GM18508 (cell line): ENCODE data around the gene PRDM15.

Experiments used
- ATAC-seq: cut with Tn5 transposase; IDR thresholded peaks from one replicate; pipeline ENCODE4 v1.9.1; 2021; ENCODE audit warnings: moderate number of reproducible peaks; ENCODE audit not compliant: insufficient read depth, unreplicated experiment

The PRDM15 gene, protein sequence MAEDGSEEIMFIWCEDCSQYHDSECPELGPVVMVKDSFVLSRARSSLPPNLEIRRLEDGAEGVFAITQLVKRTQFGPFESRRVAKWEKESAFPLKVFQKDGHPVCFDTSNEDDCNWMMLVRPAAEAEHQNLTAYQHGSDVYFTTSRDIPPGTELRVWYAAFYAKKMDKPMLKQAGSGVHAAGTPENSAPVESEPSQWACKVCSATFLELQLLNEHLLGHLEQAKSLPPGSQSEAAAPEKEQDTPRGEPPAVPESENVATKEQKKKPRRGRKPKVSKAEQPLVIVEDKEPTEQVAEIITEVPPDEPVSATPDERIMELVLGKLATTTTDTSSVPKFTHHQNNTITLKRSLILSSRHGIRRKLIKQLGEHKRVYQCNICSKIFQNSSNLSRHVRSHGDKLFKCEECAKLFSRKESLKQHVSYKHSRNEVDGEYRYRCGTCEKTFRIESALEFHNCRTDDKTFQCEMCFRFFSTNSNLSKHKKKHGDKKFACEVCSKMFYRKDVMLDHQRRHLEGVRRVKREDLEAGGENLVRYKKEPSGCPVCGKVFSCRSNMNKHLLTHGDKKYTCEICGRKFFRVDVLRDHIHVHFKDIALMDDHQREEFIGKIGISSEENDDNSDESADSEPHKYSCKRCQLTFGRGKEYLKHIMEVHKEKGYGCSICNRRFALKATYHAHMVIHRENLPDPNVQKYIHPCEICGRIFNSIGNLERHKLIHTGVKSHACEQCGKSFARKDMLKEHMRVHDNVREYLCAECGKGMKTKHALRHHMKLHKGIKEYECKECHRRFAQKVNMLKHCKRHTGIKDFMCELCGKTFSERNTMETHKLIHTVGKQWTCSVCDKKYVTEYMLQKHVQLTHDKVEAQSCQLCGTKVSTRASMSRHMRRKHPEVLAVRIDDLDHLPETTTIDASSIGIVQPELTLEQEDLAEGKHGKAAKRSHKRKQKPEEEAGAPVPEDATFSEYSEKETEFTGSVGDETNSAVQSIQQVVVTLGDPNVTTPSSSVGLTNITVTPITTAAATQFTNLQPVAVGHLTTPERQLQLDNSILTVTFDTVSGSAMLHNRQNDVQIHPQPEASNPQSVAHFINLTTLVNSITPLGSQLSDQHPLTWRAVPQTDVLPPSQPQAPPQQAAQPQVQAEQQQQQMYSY

DNA sequence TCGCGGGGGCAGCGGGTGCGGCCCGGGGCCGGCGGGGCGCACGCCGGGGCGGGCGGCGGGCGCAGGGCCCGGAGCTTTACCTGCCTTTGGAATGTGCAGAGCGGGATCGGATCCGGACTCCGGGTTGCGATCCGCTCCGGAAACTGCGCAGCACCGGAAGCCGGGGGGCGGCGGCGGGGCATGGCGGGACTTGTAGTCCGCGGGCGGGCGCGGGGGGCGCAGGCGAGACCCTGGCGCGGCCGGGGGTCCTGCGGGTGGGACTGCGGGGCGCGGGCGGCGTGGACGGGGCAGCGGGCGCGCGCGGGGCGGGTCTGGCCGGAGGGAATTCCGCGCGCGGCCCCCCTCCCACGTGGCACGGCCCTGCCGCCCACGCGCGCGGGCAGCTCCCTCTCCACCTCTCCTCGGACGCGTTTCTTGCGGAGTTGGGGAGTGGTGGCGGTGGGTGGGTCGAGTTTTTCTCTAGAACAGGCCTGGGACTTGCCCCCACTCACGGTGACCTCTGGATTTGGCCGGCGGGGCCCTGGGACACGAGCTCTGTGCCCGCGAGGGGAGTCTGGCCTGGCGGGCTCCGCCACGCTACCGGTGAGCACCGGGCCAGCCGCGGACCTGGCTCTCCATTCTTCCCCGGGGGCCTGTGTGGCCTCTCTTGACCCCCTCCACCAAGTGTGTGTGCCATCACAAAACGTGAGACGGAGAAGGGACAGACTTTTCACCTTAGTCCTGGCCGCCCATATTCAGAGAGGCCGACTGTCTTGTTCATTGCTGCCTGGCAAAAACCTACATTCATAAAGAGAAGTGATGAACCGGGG is at the start of gene PRDM15:
PRDM15 (minus strand) TSS at position 155 of the 809 bp plus-strand sequence. CDS start 18,981 bp downstream, outside the sequence.
- no peak for ATAC-seq

DNA sequence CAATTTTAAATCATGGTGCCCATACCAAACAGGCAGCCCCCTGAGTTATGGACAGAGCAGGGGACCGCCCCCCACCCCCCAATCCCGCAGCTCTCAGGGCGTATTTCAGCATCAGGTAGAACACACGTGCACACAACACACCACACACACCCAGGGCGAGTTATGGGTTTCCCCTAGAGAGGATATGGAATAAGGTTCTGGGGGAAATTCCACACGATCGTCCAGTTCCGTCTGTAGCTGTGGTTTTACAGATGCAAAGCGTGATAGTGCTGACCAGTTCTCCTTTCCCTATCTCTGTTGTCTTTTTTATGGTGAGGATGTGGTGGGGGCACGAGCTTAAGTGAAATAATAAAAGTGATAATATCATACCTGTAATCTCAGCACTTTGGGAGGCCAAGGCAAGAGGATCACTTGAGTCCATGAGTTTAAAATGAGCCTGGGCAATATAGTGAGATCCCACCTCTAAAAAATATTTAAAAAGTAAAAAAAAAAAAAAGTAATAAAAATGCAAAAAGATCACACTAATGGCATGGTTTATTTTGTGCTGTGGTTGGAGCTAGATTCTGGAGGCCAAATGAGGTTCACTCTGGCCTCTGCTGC is 49.6 kb upstream of the PRDM15 start:
- ATAC-seq: peak; percentile 36

DNA sequence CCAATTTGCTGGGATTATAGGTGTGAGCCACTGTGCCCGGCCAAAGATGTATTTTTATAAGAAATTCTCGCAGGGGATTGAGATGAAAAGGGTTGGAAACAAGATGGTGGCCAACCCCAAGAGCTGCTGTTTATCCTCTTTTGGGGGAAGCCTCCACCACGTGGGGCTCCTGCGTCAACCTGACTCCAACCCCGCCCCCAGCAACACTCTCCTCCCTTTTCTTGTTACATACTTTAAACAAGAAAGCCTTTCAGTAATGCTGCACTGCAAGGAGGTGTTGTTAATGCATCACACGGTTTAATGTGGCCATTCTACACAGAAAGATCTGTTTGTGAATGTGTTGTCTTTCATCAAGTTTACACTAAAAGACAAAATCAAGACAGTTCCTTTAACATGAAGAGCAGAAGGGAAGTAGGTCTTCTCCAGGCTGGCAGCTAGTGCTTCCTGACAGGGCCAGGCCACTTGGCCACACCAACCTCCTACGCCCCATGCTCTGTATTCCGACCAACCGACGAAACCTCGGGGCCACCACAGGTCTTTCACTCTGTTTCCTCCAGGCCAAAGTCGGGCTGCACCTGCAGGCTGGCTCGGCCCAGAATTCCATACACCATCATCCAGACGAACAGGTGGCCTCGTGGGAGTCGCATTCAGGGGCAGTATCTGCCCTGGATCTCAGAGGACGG is 48.7 kb upstream of the PRDM15 start:
- ATAC-seq: no peak

DNA sequence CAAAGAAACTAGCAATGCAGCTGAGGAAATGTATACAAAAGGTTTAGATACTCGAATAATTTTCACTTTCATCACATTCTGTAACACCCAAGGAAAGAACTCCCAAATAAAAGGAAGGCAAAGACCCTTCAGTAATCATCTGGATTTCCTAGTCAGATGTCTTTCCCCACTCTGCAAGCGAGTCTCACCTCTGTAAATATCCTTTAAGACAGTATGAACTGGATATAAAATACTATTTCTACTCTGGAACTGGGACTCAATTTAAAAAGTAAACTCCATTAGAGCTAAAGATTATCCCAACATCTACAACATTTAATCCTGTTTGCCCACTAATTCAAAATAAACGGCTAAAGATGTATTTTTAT is 47.6 kb upstream of the PRDM15 start:
- no peak for ATAC-seq

DNA sequence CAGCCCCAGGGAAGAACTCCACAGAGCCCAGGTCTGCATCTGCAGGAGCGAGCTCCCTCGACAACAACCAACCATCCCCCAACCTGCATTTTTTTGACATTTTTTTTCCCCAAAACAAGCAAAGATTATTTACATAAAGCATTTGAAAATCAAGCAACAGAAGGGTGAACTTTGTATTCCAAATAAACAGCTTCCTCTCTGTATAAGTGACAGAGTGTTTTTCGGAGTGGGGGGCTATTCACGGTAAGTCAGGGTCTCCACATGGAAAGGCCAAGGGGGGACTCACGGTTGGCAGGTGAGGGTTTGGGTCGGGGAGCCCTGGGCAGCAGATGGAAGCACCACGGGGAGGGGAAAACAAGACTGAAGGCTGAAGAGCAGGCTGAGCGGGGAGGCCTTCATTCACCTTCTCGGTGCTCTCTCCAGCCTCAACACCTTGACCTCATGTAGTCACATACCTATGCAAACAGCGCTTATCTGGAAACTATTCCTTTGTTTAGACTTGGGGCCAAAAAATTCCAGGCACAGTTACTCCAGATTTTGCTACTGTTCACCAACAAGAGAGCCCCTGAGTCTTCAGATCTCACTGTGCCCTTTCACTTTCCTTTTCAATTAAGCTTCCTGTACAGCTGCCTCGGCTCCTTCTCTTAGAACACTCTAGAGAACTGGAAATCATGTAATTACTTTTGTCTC is 47.1 kb upstream of the PRDM15 start:
- no peak for ATAC-seq

DNA sequence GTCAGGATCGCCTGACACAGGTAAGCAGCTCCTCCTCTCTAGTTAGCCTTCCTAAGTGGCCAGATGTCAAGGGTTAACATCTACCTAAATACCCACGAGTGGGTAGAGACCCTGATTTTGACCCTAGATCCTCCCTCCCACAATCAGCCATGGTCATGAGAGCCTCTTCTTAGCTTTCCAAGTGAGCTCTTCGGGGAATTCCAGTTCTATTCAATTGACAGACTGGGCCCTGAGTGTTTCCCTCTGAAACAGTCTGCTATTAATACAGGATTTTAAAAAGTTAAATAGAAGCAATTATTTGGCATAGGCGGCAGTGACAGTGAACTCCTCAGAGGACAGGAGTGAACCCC is 46.6 kb upstream of the PRDM15 start:
- no peak for ATAC-seq

DNA sequence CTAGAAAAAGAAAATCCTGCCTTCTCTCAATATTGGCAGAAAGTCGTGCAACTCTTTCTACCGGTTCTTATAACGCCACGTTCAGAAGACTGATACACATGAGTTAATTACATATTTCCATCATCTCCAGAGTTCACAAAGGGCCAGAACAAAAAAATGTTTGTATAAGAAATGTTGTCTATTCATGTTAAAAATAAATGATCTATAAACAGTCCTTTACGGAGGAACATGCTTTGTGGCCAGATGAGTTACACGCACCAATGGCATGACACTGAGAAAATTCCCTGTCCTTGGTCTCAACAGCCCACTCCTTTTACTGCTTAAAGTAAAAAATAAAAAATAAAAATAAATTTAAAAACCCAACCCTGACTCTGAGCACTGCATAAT is 45.2 kb upstream of the PRDM15 start:
- ATAC-seq: no peak

DNA sequence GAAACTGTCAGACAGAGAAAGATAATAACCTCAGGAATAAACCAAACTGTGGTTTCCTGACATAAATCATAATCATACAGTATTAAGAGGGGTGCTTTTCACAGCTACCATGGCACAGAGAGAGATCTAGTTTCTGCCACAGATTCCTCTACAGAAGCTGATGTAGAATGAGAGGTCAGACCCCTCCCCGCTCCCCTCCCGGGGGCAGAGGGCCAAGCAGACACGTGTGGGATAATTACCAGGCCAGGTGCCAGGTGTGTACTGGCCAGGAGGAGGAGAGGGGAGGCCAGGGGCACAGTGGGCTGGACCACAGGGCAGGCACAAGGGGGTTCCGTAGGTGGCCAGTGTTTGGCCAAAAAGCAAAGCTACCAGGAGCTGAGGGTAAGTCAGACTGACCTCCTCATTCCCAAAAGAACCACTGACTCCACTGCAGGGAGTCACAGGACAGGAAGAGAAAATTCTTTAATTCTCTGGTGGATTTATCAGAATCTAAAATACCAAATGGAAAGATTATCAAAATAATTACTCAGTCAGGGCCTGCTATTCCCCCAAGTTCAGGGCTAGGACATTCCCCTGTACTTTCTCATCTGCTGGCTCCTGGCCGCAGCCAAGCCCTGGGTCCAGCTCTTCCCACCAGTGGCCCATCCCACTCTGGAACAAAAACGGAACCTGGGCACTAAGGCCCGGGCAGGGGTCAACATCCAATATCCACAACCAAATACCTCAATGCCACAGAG is 44.7 kb upstream of the PRDM15 start:
- ATAC-seq: no peak

DNA sequence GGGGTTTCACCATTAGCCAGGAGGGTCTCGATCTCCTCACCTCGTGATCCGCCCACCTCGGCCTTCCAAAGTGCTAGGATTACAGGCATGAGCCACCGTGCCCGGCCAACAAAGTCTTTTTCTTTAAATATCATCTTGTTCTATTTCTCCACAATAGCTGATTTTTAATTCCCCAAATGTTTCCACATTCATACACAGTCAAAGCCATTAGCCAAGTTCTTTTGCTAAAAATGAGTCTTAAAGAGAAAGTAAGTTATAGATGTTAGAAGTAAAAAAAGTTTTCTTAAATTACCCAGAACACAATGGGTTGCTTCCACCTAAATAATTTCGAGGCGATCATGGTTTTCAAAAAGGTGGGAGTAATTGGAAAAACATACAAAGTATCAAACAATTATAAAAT is 44.0 kb upstream of the PRDM15 start:
- ATAC-seq: no peak

DNA sequence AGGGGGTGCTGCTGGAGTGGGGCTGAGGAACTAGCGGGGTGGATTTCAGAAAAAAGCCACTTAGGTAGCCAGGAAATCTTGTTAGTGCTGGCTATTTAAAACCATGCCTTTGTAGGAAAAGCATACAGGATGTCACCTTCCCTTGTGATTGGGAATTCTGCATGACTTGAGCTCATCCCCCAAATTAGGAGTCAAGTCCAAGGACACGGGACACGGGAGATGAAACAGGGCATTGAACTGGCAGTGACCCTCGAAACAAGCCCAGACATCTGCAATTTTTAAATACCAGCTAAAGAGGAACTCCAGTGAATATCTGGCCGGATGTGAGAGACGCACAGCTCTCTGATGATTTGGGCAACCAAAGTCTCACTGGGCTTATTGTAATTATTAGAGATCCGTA is 41.9 kb upstream of the PRDM15 start:
- ATAC-seq: no peak

DNA sequence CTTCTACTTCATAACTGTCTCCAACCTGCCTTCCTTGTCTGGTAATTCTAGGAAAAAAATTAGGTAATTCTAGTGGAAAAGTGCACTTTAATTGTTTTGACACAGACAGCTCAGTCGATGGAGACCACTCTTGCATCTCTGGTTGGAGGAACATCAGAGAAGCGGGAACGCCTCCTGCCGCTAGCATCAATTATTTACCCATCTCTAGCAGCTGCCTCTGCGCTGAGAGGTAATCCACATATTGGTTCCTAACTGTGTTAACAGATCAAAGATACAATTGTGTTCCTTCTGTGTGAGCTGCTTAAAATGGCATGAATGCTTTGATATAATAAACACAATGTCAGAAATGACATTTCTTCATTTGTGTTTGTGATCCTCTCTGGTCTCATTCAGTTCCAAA is 41.3 kb upstream of the PRDM15 start:
- no peak for ATAC-seq

DNA sequence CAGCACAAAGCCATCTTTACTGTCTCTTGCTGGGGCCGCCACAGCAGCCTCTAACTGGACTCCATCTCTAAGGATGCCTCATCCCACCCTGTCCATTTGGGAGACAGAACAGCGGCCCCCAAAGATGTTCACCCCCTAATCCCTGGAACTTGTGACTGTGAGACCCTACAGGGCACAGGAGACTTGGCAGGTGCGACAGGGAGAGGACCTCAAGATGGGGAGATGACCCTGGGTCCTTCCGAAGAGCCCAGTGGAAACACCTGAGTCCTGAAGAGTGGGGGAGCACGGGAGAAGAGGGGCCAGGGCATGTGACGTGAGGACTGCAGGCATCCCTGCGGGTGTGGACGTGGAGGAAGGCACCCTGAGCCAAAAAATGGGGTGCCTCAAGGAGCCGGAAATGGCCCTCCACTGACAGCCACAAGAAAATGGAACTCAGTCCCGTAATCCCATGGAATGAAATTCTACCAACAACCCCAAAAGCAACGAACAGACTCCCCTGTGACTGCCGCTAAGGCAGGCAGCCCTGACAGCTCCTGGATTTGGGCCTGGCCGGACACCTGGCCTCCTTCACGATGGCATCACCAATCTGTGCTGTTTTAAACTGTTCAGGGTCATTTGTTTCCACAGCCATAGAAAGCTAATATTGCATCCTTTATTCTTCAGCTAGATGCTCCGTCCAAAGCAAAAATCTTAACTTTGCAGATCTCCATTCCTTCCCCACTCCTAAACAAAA is 40.7 kb upstream of the PRDM15 start:
- no peak for ATAC-seq

DNA sequence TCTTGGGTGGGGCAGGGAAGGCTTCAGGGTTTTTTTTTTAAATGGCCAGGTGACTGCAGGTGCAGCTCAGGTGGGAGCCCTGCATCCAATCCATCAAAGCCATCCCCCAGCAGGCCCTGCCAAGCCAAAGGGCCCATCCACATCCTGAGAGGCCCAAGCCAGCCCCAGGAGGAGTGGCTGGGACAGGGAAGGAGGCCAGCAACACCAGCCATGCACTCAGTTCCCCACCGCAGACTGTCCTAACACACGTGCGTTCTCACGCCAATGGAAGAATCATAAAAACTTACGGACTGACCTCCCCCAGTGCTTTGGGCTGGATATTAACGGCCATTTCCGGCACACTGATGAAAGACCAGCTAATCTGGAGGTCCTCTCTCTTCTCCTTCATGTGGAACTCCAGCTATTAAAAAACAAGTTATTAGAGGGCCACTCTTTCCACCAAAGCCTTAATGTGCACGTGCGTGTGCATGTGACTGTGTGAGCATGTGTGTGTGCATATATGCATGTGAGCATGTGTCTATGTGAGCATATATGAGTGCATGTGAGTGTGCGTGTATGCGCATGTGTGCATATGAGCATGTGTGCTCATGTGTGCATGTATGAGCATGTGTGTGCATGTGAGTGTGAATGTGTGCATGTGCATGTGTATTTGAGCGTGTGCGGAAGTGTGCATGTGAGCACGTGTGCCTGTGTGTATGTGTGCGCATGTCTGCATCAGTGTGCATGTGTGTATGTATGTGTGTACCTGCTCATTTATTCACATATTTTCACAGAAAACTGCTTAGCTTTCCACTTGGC is 39.6 kb upstream of the PRDM15 start:
- ATAC-seq: no peak

DNA sequence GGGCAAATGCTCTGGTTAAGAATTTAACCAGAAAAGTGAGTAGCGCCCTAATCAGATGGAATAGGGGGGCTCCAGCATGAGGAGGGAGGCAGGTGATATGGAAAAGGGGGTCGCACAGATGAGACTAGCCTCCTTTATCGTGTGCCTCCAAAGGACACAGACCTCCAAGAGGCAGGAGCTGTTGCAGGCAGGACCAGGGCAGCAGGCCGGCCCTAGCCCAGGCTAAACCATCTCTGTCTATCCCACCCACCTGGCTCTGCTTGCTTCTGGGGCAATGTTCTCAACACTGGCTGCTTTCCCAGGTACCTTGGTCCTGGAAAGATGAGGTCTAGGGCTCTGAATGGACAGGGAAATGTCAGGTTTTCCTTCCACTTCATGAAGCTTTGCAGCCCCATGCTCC is 38.4 kb upstream of the PRDM15 start:
- ATAC-seq: no peak

DNA sequence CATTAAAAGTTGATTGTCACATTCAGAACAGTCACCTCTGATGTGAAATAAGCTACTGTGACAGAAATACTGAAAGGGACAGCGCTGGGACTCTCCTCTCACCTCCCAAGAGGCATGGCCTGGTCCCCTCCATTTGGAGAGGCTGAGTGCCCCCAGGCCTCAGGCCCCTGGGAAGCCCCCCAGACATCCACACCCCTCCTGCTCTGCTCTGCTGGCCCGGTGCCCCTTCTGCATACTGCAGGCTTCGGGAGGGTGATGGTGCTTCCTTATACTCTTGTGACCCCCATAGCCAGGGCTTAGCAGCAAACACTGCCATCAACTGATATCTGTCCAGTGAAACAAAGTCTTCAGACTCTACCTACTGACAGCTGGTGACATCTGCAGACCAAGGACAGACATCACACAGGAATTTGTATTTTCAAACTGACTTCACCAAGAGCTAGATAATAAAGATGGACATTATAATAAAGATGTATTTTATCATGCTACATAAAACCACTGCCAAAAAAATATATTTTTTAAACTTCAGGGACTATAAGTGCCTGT is 37.8 kb upstream of the PRDM15 start:
- ATAC-seq: no peak

DNA sequence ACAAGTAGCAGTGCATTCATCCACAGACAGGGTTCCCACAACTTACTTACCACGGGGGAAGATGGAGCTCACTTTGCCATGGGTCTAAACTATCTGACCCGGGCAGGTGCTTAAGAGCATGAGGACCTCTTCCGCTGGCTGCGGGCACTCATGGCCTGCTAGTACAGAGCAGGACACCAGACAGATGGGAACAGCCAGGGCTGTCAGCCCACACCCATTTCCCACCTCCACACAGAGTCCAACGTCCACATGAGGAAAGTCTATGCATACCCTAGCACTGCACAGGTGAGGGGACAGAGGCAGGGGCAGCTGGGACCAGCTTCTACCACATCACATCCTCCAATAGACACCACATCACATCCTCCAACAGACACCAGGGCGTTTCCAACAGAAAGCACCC is 35.8 kb upstream of the PRDM15 start:
- ATAC-seq: no peak
